NCI-H524 treated with DMSO at 0.1 percent for 48 hours (cell line): ENCODE results near the gene EFCAB12.

Experiments
- DNase-seq: peaks from one replicate; lab custom pipeline; 2025; lab: John Stamatoyannopoulos, UW

Gene EFCAB12

DNA sequence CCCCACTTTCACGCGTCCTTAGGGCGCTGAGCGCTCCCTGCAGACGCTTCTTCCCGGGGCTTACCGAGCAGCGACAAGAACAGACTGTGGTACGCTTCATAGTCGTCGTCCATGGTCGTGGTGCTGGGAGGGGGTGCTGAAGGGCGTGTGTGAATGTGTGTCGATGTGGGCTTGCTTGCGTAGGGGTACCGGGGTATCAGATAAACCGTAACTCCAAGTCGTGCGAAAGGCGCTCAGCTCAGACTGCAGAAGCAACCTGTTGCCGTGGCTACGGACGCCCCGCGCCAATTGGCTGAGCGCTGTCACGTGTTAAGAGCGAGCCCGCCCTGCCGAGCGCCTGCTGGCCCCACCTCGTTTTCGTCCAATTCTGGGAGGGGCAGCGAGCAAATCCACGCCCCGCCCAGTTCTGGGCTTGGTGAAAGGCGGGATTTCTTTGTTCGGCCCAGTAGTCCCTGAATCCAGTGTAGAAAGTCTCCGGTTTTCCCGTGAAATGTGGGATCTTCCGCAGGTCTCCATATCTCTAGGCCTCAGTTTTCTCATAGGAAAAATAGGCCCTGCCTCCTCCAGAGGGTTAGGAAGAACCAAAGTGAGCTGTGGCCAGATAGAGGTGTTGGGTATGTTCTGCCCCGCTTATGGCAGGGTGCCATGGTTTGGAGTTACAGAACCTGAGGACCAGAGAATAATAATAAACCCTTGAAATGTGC, at the start of gene EFCAB12:
EFCAB12 (minus strand) TSS at position 261 of the 704 bp plus-strand sequence; CDS start at position 113, 148 bp downstream.
- peak; percentile 74 for DNase-seq

DNA sequence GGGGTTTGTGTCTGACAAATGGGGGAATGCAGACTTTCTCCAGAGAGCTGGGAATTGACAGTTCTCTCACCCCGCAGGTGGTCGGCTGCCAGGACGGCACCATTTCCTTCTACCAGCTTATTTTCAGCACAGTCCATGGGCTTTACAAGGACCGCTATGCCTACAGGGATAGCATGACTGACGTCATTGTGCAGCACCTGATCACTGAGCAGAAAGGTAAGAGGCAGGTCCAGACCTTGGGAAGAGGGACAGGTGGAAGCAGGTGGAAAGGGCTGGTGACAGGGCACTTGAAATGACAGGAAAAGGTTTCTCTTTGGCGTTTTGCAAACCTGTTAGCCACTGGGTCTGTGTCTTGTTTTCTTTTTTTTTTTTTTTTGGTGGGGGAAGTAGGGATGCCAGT, 48.1 kb upstream of the EFCAB12 start:
- DNase-seq = no peak

DNA sequence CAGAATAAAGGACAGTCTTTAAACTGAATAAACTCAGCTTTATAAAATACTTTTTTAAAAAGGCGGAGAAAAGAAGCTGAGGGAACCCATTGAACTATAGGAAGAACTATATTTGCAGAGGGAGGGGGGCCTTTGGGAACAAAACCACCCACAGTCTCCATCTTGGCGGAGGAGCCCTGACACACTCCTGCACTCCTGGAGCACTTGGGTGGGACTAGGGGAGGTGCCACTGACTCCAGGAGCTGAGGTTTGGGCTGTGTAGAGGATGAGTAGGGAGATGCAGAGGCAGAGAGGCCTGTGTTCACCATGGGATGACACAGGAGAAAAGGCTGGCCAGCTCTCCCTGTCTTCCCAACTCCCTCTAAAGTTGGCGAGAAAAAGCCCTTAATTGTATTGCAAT, 47.4 kb upstream of the EFCAB12 start:
- no peak for DNase-seq

DNA sequence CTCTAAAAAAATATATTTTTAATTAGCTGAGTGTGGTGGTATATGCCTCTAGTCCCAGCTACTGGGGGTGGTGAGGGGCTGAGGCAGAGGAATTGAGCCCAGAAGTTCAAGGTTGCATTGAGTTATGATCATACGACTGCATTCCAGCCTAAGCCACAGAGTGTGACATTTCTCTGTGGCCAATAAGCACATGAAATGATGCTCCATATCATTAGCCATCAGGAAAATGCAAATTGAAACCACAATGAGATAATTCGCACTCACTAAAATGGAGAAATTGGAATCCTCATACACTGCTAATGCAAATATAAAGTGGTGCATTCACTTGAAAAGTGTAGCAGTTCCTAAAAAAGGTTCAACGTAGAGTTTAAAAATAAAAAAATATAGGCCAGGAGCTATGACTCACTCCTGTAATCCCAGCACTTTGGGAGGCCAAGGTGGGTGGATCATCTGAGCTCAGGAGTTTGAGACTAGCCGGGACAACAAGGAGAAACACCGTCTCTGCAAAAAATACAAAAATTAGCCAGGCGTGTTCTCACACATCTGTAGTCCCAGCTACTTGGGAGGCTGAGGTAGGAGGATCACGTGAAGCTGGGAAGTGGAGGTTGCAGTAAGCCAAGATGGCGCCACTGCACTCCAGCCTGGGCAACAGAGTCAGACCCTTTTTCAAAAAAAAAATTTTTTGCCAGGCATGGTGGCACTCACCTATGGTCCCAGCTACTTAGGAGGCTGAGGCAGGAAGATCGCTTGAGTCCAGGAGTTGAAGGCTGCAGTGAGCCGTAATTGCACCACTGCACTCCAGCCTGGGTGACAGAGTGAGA, 46.8 kb upstream of the EFCAB12 start:
- DNase-seq = no peak

DNA sequence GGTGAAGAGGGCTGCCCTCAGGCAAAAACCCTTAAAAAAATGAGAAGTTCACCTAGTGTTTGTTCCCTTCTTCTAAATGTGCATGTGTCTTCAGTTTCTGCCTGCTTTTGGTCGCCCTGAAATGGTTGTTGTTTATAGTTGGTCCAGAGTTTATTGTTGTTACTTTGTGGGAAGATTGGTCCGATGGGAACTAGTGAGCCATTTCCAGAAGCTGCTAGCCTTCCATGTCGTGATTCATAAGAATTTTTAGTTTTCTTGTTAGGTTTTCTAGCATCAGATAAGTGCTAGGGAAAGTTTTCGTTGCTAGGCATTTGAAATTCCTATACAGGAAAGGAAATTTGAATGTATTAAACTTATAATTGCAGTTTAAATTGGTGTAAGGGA, 45.3 kb upstream of the EFCAB12 start:
- DNase-seq = no peak

DNA sequence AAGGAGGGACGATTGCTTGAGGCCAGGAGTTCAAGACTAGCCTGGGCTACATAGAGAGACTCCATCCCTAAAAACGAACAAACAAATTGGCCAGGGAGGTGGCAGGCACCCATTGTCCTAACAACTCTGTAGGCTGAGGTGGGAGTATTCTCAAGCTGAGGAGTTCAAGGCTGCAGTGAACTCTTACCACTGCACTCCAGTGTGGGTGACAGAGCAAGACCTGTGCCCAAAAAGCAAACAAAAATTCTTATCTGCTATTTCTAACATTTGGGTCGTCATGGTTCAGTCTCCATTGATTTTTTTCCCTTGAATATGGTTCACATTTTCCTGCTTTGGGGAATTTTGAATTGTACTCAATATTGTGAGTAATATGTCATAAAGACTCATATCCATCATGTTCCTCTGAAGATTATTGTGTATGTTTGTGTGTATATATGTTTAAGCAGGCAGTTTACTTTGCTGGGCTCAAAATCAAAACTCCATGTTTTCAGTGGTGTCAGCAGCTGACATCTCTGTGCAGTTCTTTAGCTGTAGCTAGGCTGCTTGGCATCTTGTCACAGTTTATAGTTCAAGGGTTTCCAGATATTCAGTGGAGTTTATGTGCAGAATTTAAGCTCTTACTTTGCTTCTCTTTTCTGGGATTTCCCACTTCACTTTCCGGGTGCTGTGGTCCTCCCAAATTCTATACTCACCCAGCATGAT, 44.8 kb upstream of the EFCAB12 start:
- no peak for DNase-seq

DNA sequence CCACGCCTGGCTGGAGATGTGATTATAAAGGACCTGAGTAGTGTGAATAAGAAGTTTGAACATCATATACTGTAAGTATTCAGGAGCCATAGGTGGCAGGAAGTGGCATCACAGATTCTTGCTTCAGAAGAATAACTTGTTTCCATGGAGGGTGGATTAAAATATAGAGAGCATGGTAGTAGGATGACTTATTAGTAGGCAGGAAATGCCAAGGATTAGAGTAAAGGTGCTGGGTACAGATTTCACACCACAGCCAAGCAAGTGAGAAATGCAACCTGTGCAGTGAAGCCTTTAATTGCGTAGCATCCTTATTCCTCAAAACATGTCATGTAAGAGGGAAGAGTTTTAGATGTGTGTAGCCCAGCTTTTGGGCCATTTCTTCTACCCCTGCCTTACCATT, 42.4 kb upstream of the EFCAB12 start:
- no peak for DNase-seq

DNA sequence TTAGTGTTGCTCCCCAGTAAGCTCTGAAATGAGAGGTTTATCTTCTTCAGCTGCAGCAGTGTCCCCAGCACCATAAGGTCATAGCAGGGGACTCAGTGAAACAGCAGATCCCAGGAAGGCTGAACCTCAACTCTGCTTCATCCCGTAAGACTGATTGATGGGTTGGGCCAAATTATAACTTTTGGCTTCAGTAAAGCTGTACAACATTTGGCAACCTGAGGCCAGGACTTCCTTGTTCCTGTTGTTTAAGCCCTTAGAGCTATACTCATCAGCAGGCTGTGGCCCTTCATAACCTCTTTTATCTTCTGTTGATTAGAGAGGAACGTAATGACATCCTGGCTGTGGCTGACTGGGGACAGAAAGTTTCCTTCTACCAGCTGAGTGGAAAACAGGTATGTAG, 40.6 kb upstream of the EFCAB12 start:
- DNase-seq = no peak

DNA sequence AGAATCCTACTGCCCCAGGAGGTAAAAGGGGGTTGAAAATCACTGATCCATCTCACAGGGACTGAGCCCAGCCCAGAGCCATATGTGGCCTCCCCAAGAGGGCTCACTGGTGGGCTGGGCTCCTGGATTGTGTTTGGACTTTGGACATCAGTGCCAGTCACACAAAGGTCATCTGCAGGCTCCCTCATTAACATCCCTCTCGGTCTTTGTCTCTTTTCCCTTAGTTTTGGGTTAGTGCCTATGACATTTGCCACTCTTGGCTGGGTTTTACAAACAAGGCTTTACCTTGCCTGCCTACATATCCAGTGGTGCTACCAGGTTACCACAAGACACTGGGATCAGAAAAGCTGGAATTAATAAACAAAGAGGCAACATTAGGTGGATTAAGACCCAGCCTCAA, 39.5 kb upstream of the EFCAB12 start:
- DNase-seq = no peak

DNA sequence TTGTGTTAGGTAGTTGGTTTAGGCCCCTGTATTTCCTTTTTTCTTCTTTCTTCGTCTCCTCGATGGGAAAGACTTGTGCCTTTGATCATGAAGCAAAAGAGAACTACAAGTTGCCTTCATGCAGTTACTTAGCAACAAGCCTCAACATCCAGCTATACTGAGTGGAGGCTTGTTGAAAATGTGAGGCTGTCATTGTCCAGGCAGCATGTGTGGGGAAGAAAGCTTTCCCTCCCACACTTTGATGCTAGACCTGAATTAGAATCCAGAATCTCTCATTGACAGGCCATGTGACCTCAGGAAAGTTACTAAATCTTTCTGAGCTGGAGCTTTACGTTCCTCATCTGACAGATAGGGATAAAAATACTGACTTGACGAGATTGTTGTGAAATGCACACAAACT, 35.3 kb upstream of the EFCAB12 start:
- DNase-seq = no peak

DNA sequence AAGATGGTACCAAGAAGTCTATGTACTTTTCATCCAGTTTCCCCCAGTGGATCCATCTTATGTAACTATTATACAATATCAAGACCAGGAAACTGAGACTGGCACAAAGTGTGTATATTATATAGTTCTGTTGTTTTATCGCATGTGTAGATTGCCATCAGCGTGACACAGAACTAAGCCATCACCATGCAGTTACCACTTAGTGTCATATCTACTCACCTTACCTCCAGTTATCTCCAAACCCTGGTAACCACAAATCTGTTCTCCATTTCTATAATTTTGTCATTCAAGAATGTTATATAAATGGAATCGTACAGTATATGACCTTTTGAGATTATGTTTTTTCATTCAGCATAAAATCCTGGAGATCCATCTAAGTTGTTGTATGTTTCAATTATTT, 34.7 kb upstream of the EFCAB12 start:
- DNase-seq = no peak

DNA sequence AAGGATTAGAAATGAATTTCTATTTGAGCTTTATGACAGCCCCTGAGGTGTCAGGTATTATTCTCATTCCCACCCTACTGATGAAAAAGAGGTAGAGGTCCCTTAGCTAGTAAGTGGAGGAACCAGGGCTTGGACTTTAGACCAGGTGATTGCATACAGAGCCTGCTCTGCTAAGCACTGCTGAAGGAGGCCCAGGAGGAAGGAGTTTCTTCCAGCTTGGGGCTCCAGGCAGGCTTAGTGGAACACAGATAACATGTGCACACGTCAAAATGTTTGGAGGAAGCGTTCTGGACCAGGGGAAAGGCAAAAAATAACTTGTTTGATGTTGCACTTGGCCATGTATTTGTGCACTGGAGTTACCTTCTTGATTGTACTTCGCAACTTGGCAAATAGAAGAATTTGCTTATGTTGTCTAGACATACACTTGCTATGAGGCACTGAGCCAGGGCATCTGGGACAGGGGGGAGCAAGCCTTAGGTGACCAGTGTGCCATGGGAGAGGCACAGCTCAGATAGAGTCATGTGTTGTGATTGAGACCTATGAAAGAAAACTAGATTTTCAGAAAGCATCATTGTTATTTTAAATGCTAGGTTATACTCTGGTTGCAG, 34.0 kb upstream of the EFCAB12 start:
- DNase-seq = no peak

DNA sequence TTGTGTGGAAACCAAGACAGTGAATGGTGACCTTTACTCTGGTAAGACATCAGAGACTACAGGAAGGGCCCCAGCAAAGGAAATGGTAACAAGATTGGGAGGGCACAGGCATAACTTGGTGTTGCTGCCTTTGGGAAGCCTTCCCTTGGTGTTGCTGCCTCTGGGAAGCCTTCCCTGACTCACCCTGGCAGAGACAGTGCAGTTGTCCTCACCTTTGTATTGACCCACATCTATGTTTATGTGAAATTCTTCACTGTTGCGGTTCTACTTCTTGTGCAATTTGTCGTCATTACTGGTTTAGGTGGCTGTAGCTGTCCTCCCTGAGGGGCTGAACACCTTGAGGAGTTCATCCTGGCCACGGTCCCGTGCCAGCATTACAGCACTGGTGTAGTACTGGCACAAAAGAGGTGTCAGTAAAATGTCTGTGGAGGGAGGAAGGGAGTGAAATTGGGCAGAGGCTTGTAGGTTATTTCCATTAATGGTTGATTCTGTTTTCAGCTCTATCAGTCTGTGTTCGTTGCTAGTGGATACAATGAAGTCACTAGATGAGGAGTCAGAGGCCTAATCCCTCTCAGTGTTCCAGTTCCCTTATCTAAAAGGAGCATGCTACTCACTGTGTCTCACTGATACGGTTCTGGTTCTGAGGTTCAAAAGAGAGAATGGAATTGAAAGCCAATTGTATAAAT, 33.2 kb upstream of the EFCAB12 start:
- DNase-seq = no peak

DNA sequence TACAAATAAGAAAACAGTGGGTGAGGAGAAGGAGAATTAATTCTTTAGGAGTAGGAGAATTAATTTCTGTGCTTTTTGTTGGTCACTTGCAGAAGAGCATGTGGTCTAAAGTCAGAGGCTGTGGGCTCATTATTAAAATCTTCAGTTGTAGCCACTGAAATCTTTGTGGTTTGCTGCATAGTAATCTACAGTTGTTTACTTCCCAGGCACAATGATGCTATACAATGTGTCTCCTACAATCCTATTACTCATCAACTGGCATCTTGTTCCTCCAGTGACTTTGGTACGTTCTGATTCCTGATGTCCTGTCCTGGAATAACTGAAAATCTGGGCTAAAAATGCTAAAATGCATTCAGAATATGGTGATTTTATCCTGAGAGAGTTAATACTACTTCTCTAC, 32.6 kb upstream of the EFCAB12 start:
- no peak for DNase-seq

DNA sequence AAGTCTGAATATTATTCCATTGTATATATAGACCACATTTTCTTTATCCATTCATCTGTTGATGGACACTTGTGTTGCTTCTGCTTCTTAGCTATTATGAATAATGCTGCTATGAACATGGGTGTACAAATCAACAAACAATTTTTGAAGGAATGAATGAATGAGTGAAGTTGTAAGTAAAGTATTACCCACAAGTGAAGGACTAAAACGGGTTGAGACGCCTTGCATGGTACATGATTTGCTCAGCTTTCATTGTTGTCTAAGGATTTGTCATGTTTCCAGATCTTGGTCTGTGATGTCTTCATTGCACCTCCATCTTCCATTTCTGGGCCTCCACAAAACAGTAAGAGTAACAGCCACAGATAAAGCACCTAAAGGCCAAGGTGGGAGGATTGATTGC, 32.1 kb upstream of the EFCAB12 start:
- DNase-seq = no peak

DNA sequence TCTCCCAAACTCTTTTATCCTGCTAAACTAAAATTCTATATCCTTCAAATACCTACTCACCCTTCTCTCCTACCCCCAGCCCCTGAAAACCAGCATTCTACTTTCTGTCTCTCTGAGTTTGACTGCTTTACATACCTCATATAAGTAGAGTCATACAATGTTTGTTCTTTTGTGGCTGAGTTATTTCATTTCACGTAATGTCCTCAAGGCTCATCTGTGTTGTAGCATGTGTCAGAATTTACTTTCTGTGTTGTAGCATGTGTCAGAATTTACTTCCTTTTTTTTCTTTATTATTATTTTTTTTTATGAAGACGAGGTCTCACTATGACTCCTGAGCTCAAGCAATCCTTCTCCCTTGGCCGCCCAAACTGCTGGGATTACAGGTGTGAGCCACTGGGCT, 31.7 kb upstream of the EFCAB12 start:
- DNase-seq = no peak

DNA sequence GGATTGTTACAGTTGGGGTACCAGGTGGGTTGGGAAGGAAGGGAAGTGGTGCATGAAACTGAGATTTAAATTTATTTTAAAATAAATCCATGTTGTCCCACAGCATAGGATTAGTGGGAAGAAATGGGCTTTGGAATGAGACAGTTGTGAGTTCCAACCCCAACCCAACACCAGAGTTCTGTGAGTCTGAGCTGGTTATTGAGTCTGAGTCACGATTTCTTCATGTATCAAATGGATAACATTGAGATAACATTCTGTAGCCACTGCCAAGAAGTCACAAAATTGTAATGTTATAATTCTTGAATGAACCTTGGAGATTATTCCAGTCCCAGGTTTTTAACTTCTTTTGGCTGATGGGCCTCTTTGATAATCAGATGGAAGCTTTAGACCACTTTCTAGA, 25.3 kb upstream of the EFCAB12 start:
- DNase-seq = no peak

DNA sequence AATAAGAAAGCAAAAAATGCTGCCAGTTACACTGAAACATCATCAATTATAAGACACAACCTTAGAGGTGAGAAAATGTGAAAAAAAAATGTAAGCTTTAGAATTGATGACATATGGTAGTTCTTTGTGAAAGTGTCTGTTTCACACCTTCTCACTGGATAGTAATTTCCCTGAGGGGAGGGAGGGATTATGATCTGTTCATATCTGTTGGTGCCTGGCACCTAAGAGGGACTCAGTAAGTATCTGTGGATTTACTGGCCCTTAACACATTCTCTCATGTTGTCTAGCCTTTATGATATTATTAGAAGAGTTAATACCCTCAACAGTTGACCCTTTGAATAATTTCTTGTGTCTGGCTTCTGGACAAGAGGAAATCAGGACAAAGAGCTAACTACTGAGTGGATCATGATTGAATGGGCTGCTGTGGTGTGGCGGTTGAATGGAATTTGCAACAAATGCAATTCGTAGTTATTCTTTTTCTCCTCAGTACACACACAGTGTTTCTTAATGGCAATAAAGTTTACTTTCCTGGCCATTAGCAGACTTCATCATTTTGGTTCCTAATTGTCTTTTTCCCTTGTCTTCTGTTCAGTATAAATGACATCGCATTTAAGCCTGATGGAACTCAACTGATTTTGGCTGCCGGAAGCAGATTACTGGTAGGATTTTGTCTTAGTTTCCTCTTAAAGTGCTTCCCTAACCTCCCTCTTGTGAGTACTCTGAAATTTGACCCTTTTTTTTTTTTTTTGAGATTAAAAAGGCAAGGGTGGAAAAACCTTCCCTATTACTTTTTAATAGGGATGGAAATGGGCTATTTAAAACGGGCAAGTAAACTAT, 21.1 kb upstream of the EFCAB12 start:
- no peak for DNase-seq

DNA sequence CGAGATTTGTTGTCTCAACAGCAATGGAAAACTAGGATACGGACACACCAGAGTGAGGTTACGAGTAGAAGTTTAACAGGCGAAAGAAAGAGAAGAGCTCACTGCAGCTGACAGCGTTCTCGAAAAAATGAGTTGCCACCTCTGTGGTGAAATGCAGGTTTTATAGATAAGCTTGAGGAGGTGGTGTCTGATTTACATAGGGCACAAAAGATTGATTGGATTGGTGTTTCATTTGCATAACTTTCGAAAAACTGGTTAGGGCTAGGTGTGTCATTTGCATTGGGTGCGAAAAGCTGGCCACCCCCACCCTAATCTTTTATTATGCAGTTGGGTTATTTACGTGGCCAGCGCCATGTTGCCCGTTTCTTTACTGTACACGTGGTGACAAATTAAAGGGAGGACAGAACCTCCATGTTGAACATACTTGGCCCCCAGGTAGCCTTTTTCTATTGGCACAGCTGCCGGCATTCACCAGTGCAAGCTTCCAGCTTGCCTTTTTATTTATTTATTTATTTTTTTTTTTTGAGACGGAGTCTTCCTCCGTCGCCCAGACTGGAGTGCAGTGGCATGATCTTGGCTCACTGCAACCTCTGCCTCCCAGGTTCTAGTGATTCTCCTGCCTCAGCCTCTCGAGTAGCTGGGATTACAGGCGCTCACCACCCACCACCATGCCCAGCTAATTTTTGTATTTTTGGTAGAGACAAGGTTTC, 19.9 kb upstream of the EFCAB12 start:
- no peak for DNase-seq

DNA sequence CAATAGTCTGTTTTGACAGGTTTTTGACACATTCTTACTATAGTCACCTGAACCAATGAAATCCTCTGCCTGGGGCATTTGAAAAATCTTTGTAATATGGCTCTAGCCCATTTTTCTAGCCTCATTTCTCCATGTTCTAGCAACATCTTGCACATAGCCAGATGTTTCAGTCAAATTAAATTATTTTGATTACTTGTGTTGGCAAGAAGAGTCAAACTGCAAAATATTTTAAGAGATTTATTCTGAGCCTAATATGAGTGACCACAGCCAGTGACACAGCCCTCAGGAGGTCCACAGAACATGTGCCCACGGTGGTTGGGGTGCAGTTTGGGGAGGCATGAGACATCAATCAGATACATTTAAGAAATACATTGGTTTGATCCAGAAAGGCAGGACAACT, 18.5 kb upstream of the EFCAB12 start:
- no peak for DNase-seq
